Osteocyte (in vitro differentiated cells): ENCODE results near the gene NUDT3. TPM values are rescaled to one million over a fixed set of nuclear protein-coding genes. Genes with fewer than 3 reads are reported as not detected.

Experiments
- DNase-seq: peaks from one replicate; pipeline ENCODE4 v3.0.0; 2021; ENCODE audit warnings: mixed read lengths; ENCODE audit not compliant: unreplicated experiment; ENCODE audit errors: extremely low spot score
- H3K27ac Mint-ChIP-seq: one replicate; pipeline ENCODE4 v1.8.0; 2021; ENCODE audit warnings: mild to moderate bottlenecking, mixed read lengths; ENCODE audit not compliant: unreplicated experiment
- H3K27me3 Mint-ChIP-seq: one replicate; pipeline ENCODE4 v1.8.0; 2021; ENCODE audit warnings: mixed read lengths; ENCODE audit not compliant: unreplicated experiment
- H3K36me3 Mint-ChIP-seq: one replicate; pipeline ENCODE4 v1.8.0; 2021; ENCODE audit warnings: mixed read lengths; ENCODE audit not compliant: unreplicated experiment
- H3K4me1 Mint-ChIP-seq: one replicate; pipeline ENCODE4 v1.8.0; 2021; ENCODE audit warnings: mixed read lengths; ENCODE audit not compliant: unreplicated experiment
- H3K4me3 Mint-ChIP-seq: one replicate; pipeline ENCODE4 v1.8.0; 2021; ENCODE audit warnings: mild to moderate bottlenecking, moderate library complexity, mixed read lengths; ENCODE audit not compliant: unreplicated experiment
- H3K9me3 Mint-ChIP-seq: one replicate; pipeline ENCODE4 v1.8.0; 2021; ENCODE audit warnings: mixed read lengths; ENCODE audit not compliant: unreplicated experiment
- total RNA-seq: library from RNA; stranded (reverse); gene quantifications from 2 replicates; pipeline ENCODE4 v1.2.1, GENCODE V29; 2021
- TF ChIP-seq, protein P1 (sequence below): fragments of 200-600 bp; sonication (generic); IDR thresholded peaks from 2 replicates; pipeline ENCODE4 v1.5.0; 2021; ENCODE audit warnings: antibody characterized with exemption, mild to moderate bottlenecking, moderate library complexity

The NUDT3 gene
- total RNA-seq, 1 donor from 2014 or later = 32.0 TPM

DNA sequence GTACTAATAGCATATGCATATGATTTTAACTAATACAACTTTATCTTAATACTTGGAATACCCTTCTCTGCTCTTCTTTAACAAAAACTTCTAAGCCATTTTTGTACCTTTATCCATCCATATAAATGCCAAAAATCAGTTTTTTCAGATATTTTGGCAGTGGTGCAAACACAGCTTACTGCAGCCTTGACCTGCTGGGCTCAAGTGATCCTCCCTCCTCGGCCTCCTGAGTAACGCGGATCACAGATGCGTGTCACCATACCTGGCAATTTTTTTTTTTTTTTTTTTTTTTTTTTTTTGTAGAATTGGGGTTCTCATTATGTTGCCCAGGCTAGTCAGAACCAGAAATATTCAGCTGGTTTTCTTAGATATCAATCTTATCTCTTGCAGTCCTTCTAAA lies 89.5 kb downstream of the NUDT3 start:
- TF ChIP-seq, protein P1, sequence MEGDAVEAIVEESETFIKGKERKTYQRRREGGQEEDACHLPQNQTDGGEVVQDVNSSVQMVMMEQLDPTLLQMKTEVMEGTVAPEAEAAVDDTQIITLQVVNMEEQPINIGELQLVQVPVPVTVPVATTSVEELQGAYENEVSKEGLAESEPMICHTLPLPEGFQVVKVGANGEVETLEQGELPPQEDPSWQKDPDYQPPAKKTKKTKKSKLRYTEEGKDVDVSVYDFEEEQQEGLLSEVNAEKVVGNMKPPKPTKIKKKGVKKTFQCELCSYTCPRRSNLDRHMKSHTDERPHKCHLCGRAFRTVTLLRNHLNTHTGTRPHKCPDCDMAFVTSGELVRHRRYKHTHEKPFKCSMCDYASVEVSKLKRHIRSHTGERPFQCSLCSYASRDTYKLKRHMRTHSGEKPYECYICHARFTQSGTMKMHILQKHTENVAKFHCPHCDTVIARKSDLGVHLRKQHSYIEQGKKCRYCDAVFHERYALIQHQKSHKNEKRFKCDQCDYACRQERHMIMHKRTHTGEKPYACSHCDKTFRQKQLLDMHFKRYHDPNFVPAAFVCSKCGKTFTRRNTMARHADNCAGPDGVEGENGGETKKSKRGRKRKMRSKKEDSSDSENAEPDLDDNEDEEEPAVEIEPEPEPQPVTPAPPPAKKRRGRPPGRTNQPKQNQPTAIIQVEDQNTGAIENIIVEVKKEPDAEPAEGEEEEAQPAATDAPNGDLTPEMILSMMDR = no peak
- Mint-ChIP-seq H3K36me3 (no peaks in the 10 kb centered on the region), H3K27ac (no peak overlapping the region), H3K27me3 (no peaks in the 10 kb centered on the region), H3K4me1 (peaks cover 31% of the 10 kb centered on the region), H3K4me3 (no peak overlapping the region), H3K9me3 (no peaks in the 10 kb centered on the region)
- DNase-seq = no peak

DNA sequence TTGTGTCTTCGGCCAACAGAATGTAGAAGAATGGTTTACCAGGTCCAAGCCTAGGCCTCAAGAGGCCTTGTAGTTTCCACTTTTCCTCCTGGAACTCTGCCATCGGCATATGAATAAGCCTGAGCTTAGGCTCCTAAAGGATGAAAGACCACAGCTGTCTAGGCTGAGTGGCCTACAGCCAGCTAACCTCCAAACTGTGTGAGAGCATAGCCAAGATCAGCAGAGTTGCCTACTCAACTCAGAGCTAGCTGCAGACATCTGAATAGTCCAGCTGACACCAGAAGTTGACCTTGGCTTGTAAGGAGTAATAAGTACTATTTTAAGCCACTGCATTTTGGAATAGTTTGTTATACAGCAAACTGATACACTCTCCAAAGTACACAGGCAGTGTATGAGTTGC lies 91.1 kb downstream of the NUDT3 start:
- Mint-ChIP-seq H3K27ac (no peak overlapping the region), H3K4me3 (no peak overlapping the region), H3K4me1 (peaks cover 25% of the 10 kb centered on the region), H3K36me3 (peaks cover 2% of the 10 kb centered on the region), H3K27me3 (no peaks in the 10 kb centered on the region), H3K9me3 (no peaks in the 10 kb centered on the region)
- TF ChIP-seq, protein P1 = no peak
- DNase-seq = no peak

DNA sequence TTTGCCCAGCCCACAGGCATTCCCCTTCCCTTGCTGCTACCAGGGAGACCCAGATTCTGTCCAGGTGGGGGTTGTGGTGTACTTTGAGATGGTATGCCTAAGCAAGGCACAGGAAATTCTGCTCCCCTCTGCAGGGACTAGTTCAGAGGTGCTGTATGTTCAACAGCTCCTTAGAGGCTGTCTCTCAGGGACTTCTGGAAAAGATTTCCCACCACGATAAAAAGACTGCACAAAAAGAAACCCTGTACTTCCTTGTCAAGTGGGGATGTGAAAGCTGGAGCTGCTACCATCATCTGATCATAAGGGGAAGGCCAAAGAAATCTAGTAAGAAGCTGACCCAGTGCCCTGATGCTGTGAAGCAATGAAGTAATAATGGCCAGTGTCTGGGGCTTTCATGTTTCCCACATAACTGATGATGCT lies 92.1 kb downstream of the NUDT3 start:
- TF ChIP-seq, protein P1 = no peak
- Mint-ChIP-seq H3K4me1 (peaks cover 15% of the 10 kb centered on the region), H3K27ac (no peak overlapping the region), H3K36me3 (peaks cover 2% of the 10 kb centered on the region), H3K27me3 (no peaks in the 10 kb centered on the region), H3K9me3 (no peaks in the 10 kb centered on the region), H3K4me3 (no peak overlapping the region)
- no peak for DNase-seq

DNA sequence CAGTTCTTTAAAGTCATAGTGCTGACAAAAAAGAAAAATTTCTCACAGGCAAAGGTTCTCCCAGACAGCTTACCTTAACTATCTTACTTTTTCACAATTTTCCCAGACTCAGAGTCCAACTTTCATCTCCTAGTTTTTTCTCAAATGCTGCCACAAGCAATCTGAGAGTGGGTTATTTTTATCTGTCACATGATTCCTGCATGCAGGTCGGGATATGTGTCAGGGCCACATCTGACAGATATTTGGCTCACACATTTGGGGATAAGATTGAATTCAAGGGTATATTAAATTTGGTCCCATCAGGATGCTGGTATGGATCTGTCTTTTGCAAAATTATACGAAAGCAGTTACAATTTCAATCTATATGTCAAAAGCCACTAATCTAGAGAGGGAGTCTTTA lies 93.5 kb downstream of the NUDT3 start:
- TF ChIP-seq, protein P1 = no peak
- Mint-ChIP-seq H3K9me3 (no peaks in the 10 kb centered on the region), H3K4me1 (peaks cover 13% of the 10 kb centered on the region), H3K27me3 (no peaks in the 10 kb centered on the region), H3K27ac (peak overlapping the region; percentile 48), H3K4me3 (no peak overlapping the region), H3K36me3 (peaks cover 2% of the 10 kb centered on the region)
- no peak for DNase-seq

DNA sequence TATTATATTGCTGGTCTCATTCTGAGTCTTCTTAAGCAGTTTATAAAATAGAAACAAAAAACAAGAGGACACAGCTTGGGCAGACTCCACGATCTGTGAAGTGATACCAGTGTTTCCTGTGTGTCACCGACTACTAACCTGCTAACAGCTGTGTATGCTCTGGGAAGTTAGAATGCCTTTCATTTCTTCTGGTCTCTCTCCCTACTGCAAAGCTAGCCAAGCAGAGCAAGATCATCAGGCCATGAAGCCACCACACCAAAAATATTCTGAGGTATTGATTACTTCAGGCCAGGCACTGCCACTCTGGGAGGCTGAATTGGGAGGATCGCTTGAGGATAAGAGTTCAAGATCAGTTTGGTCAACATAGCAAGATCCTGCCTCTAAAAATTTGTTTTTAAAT lies 96.7 kb downstream of the NUDT3 start:
- H3K9me3 Mint-ChIP-seq = no peaks in the 10 kb centered on the region
- peaks cover 19% of the 10 kb centered on the region for H3K36me3 Mint-ChIP-seq
- no peak overlapping the region for H3K4me3 Mint-ChIP-seq
- H3K27ac Mint-ChIP-seq = no peak overlapping the region
- no peak for DNase-seq
- H3K27me3 Mint-ChIP-seq = no peaks in the 10 kb centered on the region
- H3K4me1 Mint-ChIP-seq = peaks cover 5% of the 10 kb centered on the region
- TF ChIP-seq, protein P1 = no peak
